22Rv1 (cell line): ENCODE results near the gene POMT2.

Source experiments
- CTCF ChIP-seq: fragments of 450-650 bp; IDR thresholded peaks from 2 replicates; pipeline ENCODE4 v1.5.1; 2017; ENCODE audit warnings: mild to moderate bottlenecking
- ZFX ChIP-seq: fragments of 450-650 bp; IDR thresholded peaks from 2 replicates; pipeline ENCODE4 v1.6.1; 2017; ENCODE audit warnings: antibody characterized with exemption, borderline replicate concordance

GRCh38 chr14:77302926-77303325, 17.8 kb downstream of the POMT2 start:
- TF ChIP-seq CTCF, result no peak
- no peak for TF ChIP-seq ZFX
